MM.1S (cell line): ENCODE data around the gene SPATA19.

Source experiments
- DNase-seq: peaks from one replicate; pipeline ENCODE4 v3.0.0-alpha.2; 2015
- H2AFZ ChIP-seq: fragments of 300-600 bp; sonication (generic); 2 replicates; pipeline ENCODE4 v1.6.0; 2016; ENCODE audit warnings: antibody characterized with exemption, low read length
- H3F3A ChIP-seq: fragments of 300-600 bp; sonication (generic); 2 replicates; pipeline ENCODE4 v1.6.1; 2016; ENCODE audit warnings: mild to moderate bottlenecking, antibody characterized with exemption, low read length, moderate library complexity, mixed read lengths; ENCODE audit not compliant: insufficient read depth
- H3K27ac ChIP-seq: fragments of 300-600 bp; sonication (generic); 2 replicates; pipeline ENCODE4 v1.5.1; 2016; ENCODE audit warnings: mild to moderate bottlenecking, low read length
- H3K27me3 ChIP-seq: fragments of 300-600 bp; sonication (generic); replicated peaks from 2 replicates; pipeline ENCODE4 v1.6.0; 2016; ENCODE audit warnings: low read length; ENCODE audit not compliant: insufficient read depth
- H3K36me3 ChIP-seq: fragments of 300-600 bp; sonication (generic); replicated peaks from 2 replicates; pipeline ENCODE4 v1.6.1; 2016; ENCODE audit warnings: mild to moderate bottlenecking, low read length, mixed read lengths; ENCODE audit not compliant: insufficient read depth
- H3K4me1 ChIP-seq: fragments of 300-600 bp; sonication (generic); 2 replicates; pipeline ENCODE4 v1.6.1; 2016; ENCODE audit warnings: low read length, mixed read lengths
- H3K4me2 ChIP-seq: fragments of 300-600 bp; sonication (generic); 2 replicates; pipeline ENCODE4 v1.6.0; 2016; ENCODE audit warnings: low read depth, low read length
- H3K4me3 ChIP-seq: fragments of 300-600 bp; sonication (generic); 2 replicates; pipeline ENCODE4 v1.5.1; 2016; ENCODE audit warnings: low read length, mixed read lengths
- H3K79me2 ChIP-seq: fragments of 300-600 bp; sonication (generic); 2 replicates; pipeline ENCODE4 v1.6.1; 2016; ENCODE audit warnings: mixed run types, low read length, mixed read lengths
- H3K9ac ChIP-seq: fragments of 300-600 bp; sonication (generic); 2 replicates; pipeline ENCODE4 v1.6.1; 2016; ENCODE audit warnings: low read length, mixed read lengths
- H3K9me2 ChIP-seq: fragments of 300-600 bp; sonication (generic); replicated peaks from 2 replicates; pipeline ENCODE4 v1.6.1; 2016; ENCODE audit warnings: mild to moderate bottlenecking, low read length, mixed read lengths; ENCODE audit not compliant: insufficient read depth
- H3K9me3 ChIP-seq: fragments of 300-600 bp; sonication (generic); replicated peaks from 2 replicates; pipeline ENCODE4 v1.6.1; 2016; ENCODE audit warnings: mild to moderate bottlenecking, low read length, mixed read lengths; ENCODE audit not compliant: insufficient read depth
- H4K20me1 ChIP-seq: fragments of 300-600 bp; sonication (generic); 2 replicates; pipeline ENCODE4 v1.6.1; 2016; ENCODE audit warnings: mild to moderate bottlenecking, low read length, moderate library complexity, mixed read lengths; ENCODE audit not compliant: insufficient read depth
- CTCF ChIP-seq: fragments of 300-600 bp; sonication (generic); IDR thresholded peaks from 2 replicates; pipeline ENCODE4 v1.5.1; 2016; ENCODE audit warnings: antibody characterized with exemption, low read length, mixed read lengths
- EZH2 ChIP-seq: fragments of 300-600 bp; sonication (generic); optimal IDR thresholded peaks from 2 replicates; pipeline ENCODE3; 2017; ENCODE audit warnings: low read depth, mild to moderate bottlenecking, antibody characterized with exemption, low read length, mixed read lengths
- EZH2phosphoT487 ChIP-seq: fragments of 300-600 bp; sonication (generic); IDR thresholded peaks from 2 replicates; pipeline ENCODE4 v1.6.1; 2018; ENCODE audit warnings: antibody characterized with exemption, low read length

Gene SPATA19

GRCh38 chr11:133832096-133832990, 13.0 kb downstream of the SPATA19 start:
- H2AFZ ChIP-seq = no peak overlapping the region
- no peak for DNase-seq
- no peaks in the 10 kb centered on the region for H3K27me3 ChIP-seq
- H3K9me2 ChIP-seq = no peaks in the 10 kb centered on the region
- TF ChIP-seq EZH2phosphoT487 = no peak
- no peaks in the 10 kb centered on the region for H3K79me2 ChIP-seq
- H4K20me1 ChIP-seq = no peaks in the 10 kb centered on the region
- no peak overlapping the region for H3K9ac ChIP-seq
- no peaks in the 10 kb centered on the region for H3K9me3 ChIP-seq
- no peaks in the 10 kb centered on the region for H3F3A ChIP-seq
- H3K4me2 ChIP-seq = no peak overlapping the region
- H3K4me1 ChIP-seq = no peaks in the 10 kb centered on the region
- no peak overlapping the region for H3K4me3 ChIP-seq
- no peak overlapping the region for H3K27ac ChIP-seq
- no peaks in the 10 kb centered on the region for H3K36me3 ChIP-seq

- Histone ChIP-seq H2AFZ (no peak overlapping the region), H3K79me2 (no peaks in the 10 kb centered on the region), H3F3A (no peaks in the 10 kb centered on the region), H3K27me3 (no peaks in the 10 kb centered on the region), H4K20me1 (no peaks in the 10 kb centered on the region), H3K4me3 (no peak overlapping the region), H3K9ac (no peak overlapping the region), H3K36me3 (no peaks in the 10 kb centered on the region), H3K9me3 (no peaks in the 10 kb centered on the region), H3K4me1 (no peaks in the 10 kb centered on the region), H3K27ac (no peak overlapping the region), H3K4me2 (no peak overlapping the region), H3K9me2 (no peaks in the 10 kb centered on the region)
- no peak for DNase-seq
- TF ChIP-seq CTCF (no peak), EZH2phosphoT487 (no peak), EZH2 (no peak)
These were observed 14.1 kb downstream of the SPATA19 start for GRCh38 chr11:133830931-133831907.

DNA sequence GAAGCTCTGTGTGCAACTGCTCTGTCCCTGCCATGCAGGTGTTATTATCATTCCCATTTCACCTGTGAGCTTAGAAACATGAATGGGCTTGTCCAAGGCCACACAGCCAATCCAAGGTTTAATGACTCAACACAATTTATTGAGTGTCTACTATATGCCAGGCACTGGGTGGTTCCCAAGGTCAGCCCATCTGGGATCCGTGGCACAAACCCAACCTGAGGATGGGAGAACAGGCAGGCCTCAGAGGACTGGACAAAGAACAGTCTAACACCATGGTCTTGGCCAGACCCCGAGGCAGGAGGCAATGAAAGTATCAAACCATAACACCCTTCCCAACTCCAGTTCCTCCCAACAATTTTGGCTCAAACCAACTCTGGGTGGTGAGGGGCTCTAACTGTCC, 15.7 kb downstream of the SPATA19 start:
- Histone ChIP-seq H3K4me3 (no peak overlapping the region), H3K4me1 (no peaks in the 10 kb centered on the region), H4K20me1 (no peaks in the 10 kb centered on the region), H3K79me2 (no peaks in the 10 kb centered on the region), H3K9me2 (no peaks in the 10 kb centered on the region), H3K4me2 (no peak overlapping the region), H3F3A (no peaks in the 10 kb centered on the region), H3K9ac (no peak overlapping the region), H3K27me3 (no peaks in the 10 kb centered on the region), H2AFZ (no peak overlapping the region), H3K9me3 (no peaks in the 10 kb centered on the region), H3K27ac (no peak overlapping the region), H3K36me3 (no peaks in the 10 kb centered on the region)
- TF ChIP-seq EZH2phosphoT487 = no peak
- TF ChIP-seq EZH2 = no peak
- no peak for TF ChIP-seq CTCF
- no peak for DNase-seq
